Left cardiac atrium (tissue), 4 donors: Measurements from ENCODE around the gene SIGMAR1. TPM values are rescaled to one million over a fixed set of nuclear protein-coding genes. Genes with fewer than 3 reads are reported as not detected.

ENCODE experiments used
- ATAC-seq, 2 donors: fragments of 200-7000 bp; cut with Tn5 transposase; one replicate each; pipeline ENCODE4 v1.9.1; 2020; ENCODE audit warnings: mild to moderate bottlenecking in 2 of 2, moderate library complexity in 2 of 2
- DNase-seq: peaks from one replicate; pipeline ENCODE4 v3.0.0-alpha.2; 2020
- intact Hi-C, 2 donors: fragments of 100-400 bp; cut with DNase I; formaldehyde crosslinking; loops; one replicate each; pipeline versions ENCODE4 v1.14.1 to v1.15.1; 2022 to 2023
- total RNA-seq, 2 donors: library from RNA; stranded (reverse); fragmentation: NEBNext Ultra II Directional; extraction: Animal tissue kit (Norgen Biotek cat#: 25700); gene quantifications; one replicate each; pipeline ENCODE4 v1.2.1, GENCODE V29; 2021
- donor health status: DM: no; HTN: yes; CAD: no.
- donor health status: DM: no; HTN: yes; CAD: no; lungs with severe emphysema.
- donor health status: DM: yes; HTN: yes; CAD: no.
- donor health status: Dilated cardiomyopathy.

The SIGMAR1 gene
- total RNA-seq, 2 donors from 2014 or later, result 31.8 to 33.3 TPM

DNA sequence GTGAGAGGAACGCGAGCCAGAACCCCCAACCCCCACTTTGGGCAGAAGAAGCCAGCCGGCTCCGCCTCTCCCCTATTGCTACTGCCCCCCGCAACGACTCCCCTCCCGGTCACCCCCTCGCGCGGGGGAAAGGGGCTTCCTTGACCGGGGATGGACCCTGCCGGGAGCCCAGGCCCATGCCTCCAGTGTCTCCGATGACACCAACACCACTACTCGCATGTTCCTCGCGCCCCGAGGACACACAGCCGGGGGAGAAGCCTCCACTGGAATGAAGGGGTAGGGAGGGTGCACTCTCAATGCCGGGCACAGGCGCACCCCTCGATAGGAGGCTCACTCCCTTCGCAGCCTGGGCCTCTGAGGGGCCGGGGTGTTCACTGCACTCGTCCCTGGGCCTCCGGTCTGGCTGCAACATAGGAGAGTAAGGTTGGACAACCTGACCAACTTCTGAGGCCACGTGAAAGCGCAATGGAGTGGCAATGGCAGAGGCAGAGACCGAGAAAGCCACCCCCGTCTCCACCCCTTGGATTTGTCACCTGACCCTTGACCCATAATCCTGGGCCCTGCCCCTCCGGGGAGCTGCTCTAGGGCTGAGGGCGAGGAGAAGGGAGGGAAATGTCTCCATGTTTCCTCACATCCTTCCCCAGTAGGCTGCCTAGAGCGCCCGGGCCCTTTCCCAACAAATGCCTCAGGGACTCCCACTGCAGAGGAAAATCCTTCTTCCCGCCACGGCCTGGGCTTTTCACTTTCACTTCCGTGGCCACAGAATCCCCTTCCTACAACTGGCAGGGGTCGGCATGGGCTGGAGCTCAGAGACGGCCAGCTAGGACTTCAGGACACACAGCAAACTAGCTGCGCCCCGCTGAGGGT is 47.0 kb downstream of the SIGMAR1 start:
- ATAC-seq, result peak; percentile 8 to 45
- intact Hi-C loops, result loop anchor here (1.0 to 5.0 kb wide), 4 partner anchors 38 to 188 kb away; no protein-coding TSS in a partner anchor
- DNase-seq, result no peak

DNA sequence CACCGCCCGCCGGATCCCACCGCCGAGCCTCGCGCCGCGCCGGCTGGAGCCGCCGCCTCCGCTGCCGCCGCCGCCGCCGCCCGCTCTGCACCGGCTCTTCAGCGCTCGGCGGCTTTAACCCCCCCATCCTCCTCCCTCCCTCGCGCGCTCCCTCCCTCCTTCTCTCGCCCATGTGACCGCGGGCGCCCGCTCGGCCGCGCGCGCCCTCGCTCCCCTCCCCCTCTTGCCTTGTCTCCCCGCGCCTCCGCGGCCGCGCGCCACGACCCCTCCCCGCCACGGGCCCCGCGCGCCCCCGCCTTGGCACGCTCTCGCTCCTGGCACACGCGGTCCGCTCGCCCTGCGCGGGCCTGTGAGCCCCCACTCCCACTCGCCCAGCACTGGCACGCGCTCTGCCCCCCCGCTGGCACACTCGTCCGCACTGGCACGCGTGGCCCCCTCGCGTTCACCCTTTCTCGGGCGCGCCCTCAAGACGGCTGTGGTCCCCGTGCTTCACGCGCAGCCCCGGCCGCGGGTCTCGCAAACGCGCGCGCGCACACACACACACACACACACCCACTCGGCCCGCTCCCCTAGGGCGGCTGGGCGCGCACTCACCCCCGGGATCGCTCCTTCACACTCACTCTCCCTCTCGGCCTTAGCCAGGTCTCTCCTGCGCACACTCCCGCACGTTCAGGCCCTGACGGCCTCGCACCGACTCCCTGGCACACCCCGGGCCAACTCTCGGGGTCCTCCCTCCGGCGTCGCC is 47.8 kb downstream of the SIGMAR1 start, which contains the start of gene CNTFR:
Gene CNTFR, minus strand, starts transcription at position 89 of the 745 bp plus-strand sequence. CDS start 20,743 bp downstream, outside the sequence.
- ATAC-seq, result peak; percentile 36 to 58

DNA sequence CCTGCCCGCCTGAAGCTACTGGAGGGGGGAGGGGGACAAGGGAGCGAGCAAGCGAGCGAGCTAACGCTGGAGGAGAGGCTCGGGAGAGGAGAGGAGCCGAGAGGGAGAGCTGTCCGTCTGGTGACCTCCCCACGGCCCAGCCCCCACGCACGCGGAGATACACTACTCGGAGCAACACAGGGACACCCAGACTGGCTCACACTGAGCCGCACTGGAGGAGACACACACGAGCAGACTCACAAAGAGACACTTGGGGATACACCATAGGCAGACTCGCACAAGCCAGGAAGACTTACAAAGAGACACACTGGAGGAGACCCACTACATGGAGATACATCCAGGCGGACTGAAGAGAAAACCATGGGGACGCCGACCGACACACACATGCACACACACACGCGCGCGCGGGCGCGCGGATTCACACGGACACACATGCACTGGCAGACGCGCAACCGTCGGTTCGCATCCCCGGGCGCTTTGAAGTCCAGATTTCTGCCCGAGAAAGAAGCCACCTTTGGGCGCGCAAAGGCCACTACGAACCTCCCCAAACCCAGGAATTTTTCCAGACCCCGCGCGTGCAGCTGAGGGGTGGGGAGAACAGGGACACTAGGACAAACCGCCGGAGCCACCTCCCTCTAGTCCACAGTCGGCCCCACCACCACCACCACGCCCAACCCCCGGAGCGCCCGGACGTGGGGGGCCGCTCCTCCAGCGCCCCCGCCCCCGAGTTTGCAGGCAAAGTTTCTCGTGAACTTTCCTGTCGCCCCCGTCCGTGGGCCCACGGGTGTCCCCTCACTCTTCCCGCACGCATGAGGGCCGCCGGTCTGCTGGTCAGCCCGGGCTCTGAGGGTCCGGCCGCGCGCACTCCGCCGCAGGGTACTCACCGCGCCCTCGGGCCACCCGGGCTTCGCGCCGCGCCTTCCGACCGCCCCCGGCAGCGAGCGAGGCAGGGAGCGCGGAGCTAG is 48.6 kb downstream of the SIGMAR1 start:
- intact Hi-C loops, result no loop called here
- ATAC-seq, result peak in 1 of 2 donors; percentile 1
- no peak for DNase-seq

More for the DNA sequence above, 47.8 kb downstream of the SIGMAR1 start, which contains the start of gene CNTFR:
- peak; percentile 58 for DNase-seq
- intact Hi-C loops, result loop anchor here (2.0 to 5.0 kb wide), 3 partner anchors 37 to 188 kb away; no protein-coding TSS in a partner anchor

- DNase-seq (no peak), ATAC-seq (no peak)
- intact Hi-C loops, result no loop called here
Measured at GRCh38 chr9:34587271-34587670, 50.3 kb downstream of the SIGMAR1 start.

DNA sequence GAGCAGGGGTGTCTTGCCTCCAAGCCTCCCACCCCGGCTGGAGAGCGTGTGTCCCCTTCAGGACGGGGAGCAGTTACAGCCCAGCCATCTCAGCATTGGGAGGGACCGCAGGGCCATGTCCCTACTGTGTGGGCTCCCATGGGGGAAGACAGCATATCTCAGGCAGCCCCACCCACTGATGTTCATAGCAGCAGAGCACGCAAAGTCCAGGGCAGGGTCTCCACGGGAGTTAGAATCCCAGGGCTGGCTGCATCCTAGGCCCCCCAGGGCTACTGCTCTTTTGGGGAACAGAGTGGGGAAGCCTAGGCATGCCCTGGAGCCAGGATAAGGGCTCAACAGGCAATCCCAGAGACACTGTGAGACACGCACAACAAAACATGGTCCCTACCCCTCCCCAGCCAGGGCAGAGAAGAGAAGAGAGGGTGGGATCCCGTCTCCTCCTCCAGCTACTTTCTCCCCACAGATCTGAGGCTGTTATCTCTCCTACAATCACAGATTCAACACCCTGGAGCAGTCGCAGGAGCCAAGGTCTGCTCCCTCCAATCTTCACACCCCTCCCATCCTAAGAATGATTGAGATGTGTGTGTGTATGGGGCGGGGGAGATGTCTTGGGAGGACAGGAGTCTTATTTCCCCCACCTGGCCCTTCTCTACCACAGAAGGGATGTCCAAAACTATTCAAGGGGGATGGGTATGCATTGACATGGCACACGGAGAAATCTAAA is 51.5 kb downstream of the SIGMAR1 start:
- no peak for DNase-seq
- no peak for ATAC-seq
- intact Hi-C loops, result no loop called here

DNA sequence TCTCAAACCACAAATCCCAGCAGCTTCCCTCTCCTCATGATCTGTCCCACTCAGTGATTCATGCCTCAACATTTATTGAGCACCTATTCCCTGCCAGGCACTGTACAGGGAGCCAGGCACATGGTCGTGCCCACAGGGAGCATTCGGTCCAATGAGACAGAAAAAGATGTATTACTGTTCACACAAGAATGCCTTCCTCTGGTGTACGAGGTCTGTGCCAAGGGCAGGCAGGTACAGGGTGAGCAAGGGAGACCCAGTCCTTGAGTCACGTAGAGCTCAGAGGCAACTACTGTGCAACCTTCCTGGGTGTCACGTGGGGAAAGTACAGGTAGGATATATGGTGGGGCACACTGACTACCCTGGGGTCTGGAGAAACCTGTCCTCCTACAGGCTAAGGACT is 52.6 kb downstream of the SIGMAR1 start:
- intact Hi-C loops, result no loop called here
- ATAC-seq (no peak), DNase-seq (no peak)

Other genes with a start within 250 kb of the SIGMAR1 start
- 10 to 100 TPM; 22.7 to 27.9 TPM for gene FAM219A, start 179.2 kb downstream of the SIGMAR1 start, total RNA-seq
- under 1 TPM in 1 of 2 donors, not detected in 1; 0.29 TPM for gene DNAI1, start 179.0 kb downstream of the SIGMAR1 start, total RNA-seq
- gene ENHO, start 114.8 kb downstream of the SIGMAR1 start, total RNA-seq, result under 1 TPM; 0.56 to 0.60 TPM
- gene CNTFR, start 48.1 kb downstream of the SIGMAR1 start, total RNA-seq, result 10 to 100 TPM; 21.3 to 45.3 TPM
- gene RPP25L, start 25.7 kb downstream of the SIGMAR1 start, total RNA-seq, result 10 to 100 TPM; 20.8 to 27.8 TPM
- 100 to 1,000 TPM in 1 of 2 donors, 10 to 100 TPM in 1; 93.6 to 109 TPM for gene DCTN3, start 17.3 kb downstream of the SIGMAR1 start, total RNA-seq
- not detected for gene ARID3C, start 8.7 kb downstream of the SIGMAR1 start, total RNA-seq
- gene GALT, start 8.9 kb upstream of the SIGMAR1 start, total RNA-seq, result 10 to 100 TPM; 36.9 to 37.9 TPM
- 10 to 100 TPM; 38.3 to 51.0 TPM for gene IL11RA, start 14.4 kb upstream of the SIGMAR1 start, total RNA-seq
- gene CCL27, start 24.9 kb upstream of the SIGMAR1 start, total RNA-seq, result not detected
- 10 to 100 TPM in 1 of 2 donors, 1 to 10 TPM in 1; 8.0 to 13.4 TPM for gene CCL19, start 53.5 kb upstream of the SIGMAR1 start, total RNA-seq
- 10 to 100 TPM; 19.0 to 65.3 TPM for gene CCL21, start 72.3 kb upstream of the SIGMAR1 start, total RNA-seq